ENCODE measurements around the gene FNDC1.

FNDC1 gene

DNA sequence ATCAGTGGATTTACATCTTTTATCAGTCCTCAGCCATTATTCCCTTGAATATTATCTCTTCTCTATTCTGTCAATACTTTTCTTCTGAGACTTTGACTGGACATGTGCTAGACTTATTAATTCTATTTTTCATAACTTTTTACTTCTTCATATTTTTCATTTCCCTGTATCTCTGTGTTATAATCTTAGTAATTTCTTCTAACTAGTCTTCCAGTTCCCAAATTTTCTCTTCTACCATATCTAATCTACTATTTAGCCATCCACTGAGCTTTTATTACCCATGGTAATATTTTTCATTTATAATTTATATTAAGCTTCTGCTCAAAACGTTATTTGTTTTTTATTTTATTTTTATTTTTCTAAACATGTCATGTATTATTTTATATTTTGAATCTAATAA, 13.1 kb upstream of the FNDC1 start:
- in situ Hi-C loops (cut with MboI; ENCODE audit: low sequenced_read_pairs) = no loop called here

DNA sequence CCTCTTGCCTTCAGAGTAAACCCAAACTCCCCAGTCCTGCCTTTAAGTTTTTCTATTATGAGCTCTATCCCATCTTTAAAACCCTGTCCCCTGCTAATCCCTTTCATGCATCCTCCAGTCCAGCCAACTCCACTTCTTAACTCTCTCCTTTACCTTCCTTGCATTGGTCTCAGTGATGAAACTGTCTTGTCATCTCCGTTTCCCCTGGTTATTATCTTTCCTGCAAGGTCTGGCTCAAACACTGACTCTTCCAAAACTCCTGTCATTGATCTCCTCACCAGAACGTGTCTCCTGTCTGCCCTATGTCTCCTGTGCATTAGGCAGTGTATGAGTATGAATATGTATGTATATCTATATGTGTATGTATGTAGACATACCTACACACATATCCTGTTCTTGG, 11.8 kb upstream of the FNDC1 start:
- in situ Hi-C loops (cut with MboI; ENCODE audit: low sequenced_read_pairs) = no loop called here

DNA sequence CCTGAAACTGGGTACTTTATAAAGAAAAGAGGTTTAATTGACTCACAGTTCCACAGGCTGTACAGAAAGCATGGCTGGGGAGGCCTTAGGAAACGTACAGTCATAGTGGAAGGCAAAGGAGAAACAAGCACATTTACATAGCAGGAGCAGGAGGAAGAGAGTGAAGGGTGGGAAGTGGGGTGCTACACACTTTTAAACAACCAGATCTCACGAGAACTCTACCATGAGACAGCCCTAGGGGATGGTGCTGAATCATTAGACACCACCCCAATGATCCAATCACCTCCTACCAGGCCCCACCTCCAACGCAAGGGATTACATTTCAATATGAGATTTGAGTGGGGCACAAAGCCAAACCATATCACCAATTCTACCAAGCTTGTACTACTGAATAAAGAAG, 7.4 kb upstream of the FNDC1 start:
- in situ Hi-C loops (cut with MboI; ENCODE audit: low sequenced_read_pairs) = no loop called here

DNA sequence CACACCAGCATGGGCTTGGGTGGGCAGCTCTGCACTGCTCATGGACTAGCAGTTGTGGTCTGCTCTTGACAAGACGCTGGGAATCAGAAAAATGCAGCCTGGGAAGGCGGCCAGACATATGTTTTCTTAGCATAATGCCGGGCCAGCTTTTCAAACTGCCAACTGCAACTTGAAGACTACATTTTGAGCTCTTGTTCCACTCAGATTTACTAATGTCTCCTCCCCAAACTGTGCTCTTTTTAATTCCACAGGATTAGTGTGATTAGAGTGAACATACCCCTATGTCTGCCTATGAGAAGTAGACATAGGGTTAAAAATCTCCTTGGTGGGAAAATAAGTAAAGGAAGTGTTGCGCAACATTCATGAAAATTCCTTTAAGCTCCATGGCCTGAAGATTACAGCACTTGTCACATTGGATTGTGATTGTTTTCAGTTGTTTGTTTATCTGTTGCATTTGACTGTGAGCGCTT, 5.3 kb upstream of the FNDC1 start:
- in situ Hi-C loops (cut with MboI; ENCODE audit: low sequenced_read_pairs) = no loop called here

DNA sequence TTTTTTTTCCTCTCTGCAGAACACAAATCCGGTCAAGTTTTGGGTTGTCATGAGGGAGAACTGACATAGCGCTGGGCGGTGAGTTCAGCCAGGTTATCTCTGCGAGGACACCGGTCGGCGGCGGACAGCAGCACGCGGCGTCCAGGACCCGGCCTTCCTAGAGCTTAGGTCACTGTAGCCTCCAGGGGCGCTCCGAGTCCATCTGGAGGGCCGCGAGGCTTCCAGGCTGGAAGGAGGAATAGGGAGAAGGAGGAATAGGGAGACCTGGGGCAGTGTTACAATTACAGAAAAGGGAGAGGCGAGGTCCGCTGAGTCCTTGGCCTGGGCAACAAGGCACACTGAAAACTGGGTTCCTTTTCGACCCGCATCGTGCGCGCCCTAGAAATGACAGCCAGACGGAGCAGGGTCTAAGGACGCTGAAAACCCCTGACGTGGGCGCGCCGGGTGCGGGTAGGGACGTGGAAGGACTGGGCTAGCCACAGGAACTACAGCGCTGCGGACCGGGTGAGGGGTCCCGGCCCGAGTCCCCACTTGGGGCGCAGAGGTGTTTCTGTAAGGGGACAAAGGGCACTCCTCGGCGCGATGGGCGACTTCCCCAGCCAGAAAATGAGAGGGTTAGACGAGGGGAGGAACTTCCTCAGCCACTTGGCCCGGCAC, 536 bp upstream of the FNDC1 start:
- in situ Hi-C loops (cut with MboI; ENCODE audit: low sequenced_read_pairs) = no loop called here

DNA sequence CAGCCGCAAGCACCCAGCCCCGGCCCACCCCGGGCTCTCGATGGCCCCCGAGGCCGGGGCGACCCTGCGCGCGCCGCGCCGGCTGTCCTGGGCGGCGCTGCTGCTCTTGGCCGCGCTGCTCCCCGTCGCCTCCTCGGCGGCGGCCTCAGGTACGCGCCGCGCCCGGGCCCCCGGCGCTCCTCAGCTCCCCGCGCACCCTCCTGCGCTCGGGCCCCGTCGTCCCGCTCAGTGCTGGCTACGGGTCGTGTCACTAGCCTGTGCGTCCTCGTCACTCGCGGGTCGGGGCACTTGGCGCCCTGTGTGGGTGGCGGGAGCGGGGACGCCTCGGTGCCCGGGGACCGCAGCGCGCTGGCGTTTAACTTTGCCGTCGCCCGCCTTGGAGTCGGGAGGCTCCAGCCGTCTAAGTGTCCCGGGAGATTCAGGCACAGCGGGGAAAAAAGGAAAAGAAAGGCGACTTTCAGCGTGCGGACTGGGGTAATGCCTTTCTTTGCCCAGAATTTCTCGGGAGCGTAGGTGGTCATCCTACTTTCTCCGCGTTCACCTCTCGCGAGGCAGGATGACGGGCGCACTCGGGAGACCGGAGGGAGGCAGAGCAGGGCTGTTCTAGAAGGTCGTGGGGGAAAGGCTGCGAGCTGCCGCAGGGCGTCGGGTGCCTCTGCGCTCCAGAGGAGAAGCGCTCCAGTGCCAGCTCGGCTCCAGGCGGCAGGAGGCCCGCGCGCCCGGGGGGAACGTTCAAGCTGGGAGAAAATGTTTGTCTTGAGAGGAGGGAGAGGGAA, 545 bp downstream of the FNDC1 start:
- in situ Hi-C loops (cut with MboI; ENCODE audit: low sequenced_read_pairs) = no loop called here

DNA sequence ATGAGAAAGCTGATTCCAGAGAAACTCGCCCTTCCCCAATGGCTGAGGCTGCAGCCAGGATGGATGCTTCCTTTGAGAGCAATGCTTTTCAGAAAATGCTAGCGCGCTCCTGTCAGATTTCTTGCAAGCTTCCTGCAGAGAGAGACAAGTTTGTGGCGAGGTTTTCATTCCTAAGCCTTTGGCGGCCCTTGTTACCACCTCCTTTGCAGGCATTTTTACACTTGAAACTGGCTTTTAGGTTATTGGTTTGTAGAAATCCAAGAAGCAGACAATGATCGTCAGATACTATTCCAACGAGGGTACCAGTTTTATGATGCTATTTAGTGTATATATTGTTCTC, 1.1 kb downstream of the FNDC1 start:
- in situ Hi-C loops (cut with MboI; ENCODE audit: low sequenced_read_pairs) = no loop called here

DNA sequence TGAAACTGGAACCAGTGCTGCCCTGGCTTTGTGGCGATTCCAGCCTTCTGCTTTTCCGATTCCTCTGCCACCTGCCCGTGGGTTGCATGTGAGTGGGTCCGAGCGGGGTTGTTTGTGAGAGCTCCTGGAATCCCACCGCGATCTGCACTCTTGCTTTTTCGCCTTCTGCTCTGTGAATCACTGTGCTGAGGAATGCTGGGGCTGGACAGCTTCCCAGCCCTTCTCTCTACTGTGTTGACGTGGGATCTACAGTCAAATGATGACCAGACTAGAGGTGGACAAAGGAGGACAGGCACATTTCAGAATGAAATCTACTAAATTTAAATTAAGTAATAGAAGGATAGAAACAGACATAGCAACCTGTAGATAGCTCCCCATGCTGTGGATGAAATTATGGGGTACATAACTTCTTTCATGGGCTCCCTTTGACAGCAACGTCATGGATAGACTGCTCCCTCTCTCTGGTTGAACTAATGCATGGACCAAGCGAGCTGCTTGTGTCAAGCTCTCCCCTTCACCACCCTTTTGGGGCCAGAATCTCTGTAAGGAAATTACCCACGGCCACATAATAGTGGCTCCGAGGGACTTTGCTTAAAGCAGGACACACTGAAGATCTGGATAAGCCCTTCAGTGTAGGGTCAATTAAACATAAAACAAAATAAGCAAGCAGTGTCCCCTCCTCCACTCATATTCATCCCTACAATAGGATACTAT, 2.0 kb downstream of the FNDC1 start:
- in situ Hi-C loops (cut with MboI; ENCODE audit: low sequenced_read_pairs) = no loop called here

DNA sequence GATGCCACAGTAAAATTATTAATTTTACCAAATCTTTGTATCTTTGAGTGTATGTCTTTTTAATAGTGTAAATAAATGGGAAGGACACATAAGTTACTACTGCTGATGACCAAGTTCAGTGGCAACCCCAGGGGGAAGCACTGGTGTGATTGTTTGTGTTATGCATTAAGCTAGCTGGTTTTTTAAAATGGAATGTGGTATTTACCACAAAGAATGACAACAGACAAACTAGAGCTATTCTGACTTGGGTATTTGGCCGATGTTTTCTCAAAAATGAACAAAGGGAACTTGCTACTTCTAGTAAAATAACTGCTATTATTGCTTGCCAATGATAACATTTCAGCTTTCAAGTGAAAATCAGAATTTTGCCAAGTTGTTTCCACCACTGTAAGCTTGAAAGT, 2.9 kb downstream of the FNDC1 start:
- in situ Hi-C loops (cut with MboI; ENCODE audit: low sequenced_read_pairs) = no loop called here

DNA sequence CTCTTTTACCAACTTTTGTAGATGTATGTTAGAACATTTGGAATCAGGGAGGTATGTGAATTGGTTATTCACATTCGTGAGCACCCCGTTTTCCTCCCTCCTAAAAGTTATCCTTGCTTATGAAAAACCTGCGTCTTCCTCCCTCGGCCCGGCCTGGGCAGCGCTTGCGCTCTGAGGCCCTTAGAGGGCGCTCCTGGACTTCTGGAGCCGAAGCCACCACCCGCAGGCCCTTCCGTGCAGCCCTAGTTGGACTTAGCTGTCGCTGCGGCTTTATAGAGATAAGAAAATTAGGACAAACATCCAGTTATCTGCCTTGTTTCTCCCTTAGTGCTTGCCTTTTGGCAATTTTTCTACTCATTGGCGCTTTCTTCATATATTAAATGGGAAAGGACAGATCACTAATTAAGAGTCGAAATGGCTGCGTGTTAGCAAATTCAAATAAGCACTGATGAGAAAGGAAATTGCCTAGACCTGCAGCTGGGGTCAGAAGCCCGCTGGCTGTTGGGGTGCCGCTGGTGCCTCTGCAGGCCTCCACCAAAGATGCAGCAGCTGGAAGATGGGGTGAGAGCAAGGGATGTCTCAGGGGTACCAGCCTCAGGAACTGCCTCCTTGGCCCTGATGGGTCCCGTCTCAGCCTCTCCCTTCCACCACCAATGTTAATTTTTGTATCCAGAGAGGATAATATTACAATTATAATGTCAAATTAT, 5.2 kb downstream of the FNDC1 start:
- in situ Hi-C loops (cut with MboI; ENCODE audit: low sequenced_read_pairs) = no loop called here

DNA sequence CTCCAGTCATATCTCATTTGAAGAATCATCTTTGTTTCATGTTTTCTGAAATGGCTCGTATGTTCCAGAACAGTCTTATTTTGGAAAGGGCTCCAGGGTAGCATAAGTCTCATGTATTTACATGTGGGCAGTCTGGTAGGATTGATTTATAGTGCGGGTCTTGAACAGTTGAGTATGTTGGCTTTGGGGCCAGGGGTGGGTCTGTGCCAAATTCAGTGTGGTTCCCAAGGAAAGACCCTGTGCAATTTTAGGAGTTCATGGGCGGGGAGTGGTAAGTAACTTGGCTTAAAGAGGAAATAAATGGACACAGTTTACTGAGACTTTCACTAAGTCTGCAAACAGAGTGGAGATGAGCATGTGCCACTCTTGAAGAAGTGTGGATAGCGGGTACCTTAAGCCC, 7.7 kb downstream of the FNDC1 start:
- in situ Hi-C loops (cut with MboI; ENCODE audit: low sequenced_read_pairs) = no loop called here

DNA sequence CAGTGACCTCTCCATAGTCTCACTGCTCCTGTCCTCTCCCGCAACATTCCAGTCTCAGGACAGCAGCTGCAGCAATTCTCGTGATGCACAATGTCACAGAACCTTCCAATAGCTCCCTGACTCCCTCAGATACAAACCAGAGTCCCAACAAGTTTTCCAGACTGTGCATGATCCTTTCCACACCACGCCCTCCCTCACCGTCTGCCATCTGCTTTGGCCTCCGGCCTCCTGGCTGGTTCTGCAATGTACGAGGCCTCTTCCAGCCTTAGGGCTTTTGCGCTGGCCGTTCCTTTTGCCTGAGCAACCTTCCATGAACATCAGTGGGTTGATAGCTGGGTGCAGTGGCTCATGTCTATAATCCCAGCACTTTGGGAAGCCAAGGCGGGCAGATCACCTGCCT, 9.6 kb downstream of the FNDC1 start:
- in situ Hi-C loops (cut with MboI; ENCODE audit: low sequenced_read_pairs) = no loop called here

DNA sequence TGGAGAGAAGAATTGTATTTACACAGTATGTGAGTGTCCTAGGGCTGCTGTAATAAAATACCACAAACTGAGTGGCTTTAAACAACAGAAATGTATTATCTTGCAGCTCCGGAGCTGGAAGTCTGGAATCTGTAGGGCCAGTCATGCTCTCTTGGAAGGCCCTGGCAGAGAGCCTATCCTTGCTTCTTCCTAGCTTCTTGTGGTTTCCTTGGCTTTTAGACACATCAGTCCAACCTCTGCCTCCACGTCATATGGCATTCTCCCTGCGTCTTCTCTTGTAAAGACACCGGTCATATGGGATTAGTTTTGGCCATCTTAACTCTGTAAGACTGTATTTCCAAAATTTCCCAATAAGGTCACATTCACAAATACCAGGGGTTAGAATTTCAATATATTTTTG, 10.8 kb downstream of the FNDC1 start:
- in situ Hi-C loops (cut with MboI; ENCODE audit: low sequenced_read_pairs) = no loop called here

DNA sequence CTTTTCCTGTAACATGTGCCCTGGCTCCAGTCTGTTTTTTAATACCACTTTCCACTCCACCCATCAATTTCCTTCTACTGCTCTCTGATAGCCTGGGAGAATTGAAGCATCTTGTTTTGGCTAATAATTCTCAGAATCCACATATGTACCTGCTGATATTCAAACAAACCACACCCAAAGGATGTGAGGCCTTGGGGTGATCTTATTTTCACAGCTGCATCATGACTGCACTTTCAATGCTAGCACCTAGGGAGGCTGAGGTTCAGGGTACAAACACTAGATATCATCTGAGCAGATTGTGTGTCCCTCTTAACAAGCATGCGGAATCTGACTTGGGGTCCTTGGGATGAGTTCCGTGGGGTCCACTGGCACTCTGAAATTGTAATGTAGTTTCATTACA, 12.7 kb downstream of the FNDC1 start:
- in situ Hi-C loops (cut with MboI; ENCODE audit: low sequenced_read_pairs) = no loop called here

DNA sequence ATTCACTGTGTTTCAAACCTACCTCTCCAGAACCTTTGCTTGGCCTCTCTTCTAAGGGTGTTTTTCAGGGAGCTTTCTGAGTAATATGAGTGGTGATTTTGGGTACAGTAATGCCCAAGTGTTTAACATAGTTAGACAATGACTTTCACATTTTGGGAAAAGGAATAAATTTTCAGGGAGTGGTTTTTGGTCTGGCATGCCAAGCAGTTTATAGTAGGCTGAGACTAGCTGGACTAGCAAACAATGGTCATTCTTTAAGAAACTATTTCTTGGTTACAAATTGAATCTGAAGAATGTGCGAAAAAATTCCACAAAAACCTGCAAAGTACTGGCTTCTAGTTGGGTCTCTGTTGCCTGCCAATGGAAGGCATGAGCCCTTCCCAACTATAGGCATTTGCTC, 15.4 kb downstream of the FNDC1 start:
- in situ Hi-C loops (cut with MboI; ENCODE audit: low sequenced_read_pairs) = no loop called here

DNA sequence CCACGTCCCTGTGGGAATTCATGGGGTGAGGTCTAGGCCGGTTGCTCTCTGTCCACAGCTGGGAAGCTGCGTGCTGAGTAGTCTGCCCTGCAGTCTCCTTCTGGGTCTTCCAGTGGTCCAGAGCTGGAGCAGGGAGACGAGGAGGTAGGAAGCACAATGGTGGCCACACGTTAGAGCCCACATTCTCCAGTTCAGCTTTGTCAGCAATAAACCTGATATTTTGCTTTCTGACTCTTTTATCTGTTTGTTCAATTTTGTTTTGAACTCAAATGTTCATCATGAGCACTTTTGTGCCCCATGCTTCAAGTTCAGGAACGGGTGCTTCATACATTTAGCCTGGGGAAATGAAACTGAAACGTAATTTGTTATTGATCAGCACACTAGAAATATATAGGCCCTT, 21.3 kb downstream of the FNDC1 start:
- in situ Hi-C loops (cut with MboI; ENCODE audit: low sequenced_read_pairs) = no loop called here

DNA sequence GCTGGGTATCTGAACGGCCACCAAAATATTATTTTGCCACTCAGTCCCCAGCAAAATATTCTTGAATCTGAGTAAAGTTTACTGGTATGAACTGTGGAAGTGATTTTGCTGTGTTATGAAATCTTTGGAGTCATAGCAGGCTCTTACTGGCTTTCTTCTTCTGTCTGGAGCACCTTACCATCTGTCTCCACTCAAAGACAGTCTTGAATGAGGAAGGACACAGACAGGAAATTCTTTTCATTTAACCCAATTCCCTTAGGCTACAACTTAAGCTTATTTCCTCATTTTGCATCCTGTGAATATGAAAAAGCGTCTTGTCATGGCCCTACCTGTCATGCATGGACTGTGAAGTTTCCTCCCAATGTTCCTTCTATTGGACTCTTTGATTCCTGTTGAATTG, 24.7 kb downstream of the FNDC1 start:
- in situ Hi-C loops (cut with MboI; ENCODE audit: low sequenced_read_pairs) = no loop called here

DNA sequence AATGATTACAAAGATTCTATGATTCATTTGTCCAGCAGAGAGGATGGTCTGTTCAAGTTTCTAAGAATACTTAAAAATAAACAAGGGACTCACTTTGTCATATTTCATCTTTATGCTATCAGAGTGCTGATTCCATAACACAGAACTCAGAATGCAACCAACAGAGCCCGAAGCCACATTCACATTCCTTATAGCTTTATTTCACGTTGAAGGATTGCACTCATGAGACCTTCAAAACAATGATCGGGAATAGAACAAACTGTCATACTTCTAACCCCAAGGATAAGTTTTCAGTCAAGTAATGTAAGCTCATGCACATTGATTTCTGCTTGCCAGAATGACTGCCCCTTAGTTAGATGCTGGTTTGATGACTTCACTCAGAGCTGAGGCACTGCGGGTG, 25.2 kb downstream of the FNDC1 start:
- in situ Hi-C loops (cut with MboI; ENCODE audit: low sequenced_read_pairs) = no loop called here

DNA sequence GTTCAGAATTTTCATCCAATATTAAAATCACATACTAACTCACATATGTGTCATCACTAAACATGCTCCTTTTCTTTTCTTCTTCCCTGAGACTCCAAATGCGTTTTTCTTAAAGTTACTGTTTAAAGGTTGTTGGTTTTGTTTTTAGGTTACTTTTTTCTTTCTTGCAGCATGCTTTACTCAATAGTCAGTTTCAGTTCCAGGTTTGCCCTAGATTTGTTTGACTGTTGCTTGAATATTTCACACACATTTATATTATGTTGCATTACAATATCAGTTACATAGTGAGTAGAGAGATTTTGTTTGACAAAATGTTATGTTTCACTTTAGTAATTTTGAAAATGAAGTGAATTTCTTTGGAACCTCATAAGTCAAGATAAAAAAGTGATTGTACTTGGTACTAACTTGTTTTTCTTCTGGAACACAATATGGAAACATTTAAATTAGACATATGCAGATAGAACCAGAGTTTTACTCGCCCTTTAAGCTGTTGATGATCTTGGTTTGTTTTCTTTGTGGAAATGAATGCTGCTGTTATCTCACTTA, 27.3 kb downstream of the FNDC1 start:
- in situ Hi-C loops (cut with MboI; ENCODE audit: low sequenced_read_pairs) = no loop called here

DNA sequence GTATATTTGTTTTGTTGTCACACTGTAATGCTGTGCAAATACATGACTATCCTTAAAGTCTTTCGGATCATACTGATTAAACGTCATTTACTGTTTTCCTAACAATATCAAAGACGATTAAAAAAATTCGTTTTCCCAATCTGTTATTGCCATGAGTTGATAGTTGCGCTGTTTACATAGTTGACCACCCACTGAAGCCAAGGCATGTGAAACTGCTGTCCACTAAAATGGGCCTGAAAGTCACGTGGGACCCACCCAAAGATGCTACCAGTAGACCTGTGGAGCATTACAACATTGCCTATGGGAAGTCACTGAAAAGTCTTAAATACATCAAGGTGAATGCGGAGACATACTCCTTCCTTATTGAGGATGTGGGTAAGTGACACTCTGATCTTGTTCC, 28.1 kb downstream of the FNDC1 start:
- in situ Hi-C loops (cut with MboI; ENCODE audit: low sequenced_read_pairs) = no loop called here

DNA sequence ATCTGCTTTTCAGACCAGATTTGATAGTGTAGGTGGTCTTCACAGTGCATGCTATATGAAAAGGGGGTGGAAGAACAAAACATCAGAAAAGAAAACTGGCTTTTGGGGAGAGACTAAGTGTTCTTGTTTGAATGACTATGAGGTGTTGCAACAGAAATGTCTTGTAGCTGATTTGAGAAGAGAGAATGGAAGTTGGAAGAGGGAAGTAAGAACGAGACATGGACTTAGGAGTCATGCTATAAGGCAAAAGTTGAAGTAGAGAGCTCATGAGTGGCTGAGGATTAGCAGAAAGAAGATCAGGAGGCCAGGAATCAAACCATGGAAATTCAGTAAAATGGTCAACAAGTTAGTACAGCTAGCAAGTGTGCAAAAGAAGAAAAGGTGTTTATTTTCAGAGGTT, 32.1 kb downstream of the FNDC1 start:
- in situ Hi-C loops (cut with MboI; ENCODE audit: low sequenced_read_pairs) = no loop called here
